IMR-90 (cell line): Measurements from ENCODE around the gene ZNF385C. TPM values are rescaled to one million over a fixed set of nuclear protein-coding genes. Genes with fewer than 3 reads are reported as not detected.

Source experiments
- ATAC-seq: fragments of 200-7000 bp; cut with Tn5 transposase; 2 replicates; pipeline ENCODE4 v1.9.1; 2020; ENCODE audit warnings: low read depth, mild to moderate bottlenecking, moderate library complexity
- BruUV-seq: library from RNA; stranded (reverse); fragments of 400-500 nt; replicated peaks from 2 replicates; lab custom pipeline; 2021; lab: Mats Ljungman, UMichigan
- CTCF ChIA-PET: fragments of 300-600 bp; formaldehyde crosslinking; extraction: SDS; loops from one replicate; lab custom pipeline; 2021; ENCODE audit warnings: antibody characterized with exemption; lab: Yijun Ruan, JAX
- POLR2A ChIA-PET: fragments of 300-600 bp; sonication (Branson Sonifier 250); formaldehyde crosslinking; loops from one replicate; lab custom pipeline; 2022; ENCODE audit warnings: antibody characterized with exemption; ENCODE audit not compliant: unreplicated experiment; lab: Charles Lee
- DNase-seq: peaks from one replicate; pipeline ENCODE4 v3.0.0; 2013
- H2AFZ ChIP-seq: replicated peaks from 2 replicates; pipeline ENCODE3; 2013; ENCODE audit warnings: low read length, mild to moderate bottlenecking; ENCODE audit not compliant: poor library complexity
- H2AK5ac ChIP-seq: 2 replicates; pipeline ENCODE4 v1.6.1; 2013; ENCODE audit warnings: low read depth, low read length, inconsistent platforms
- H2AK9ac ChIP-seq: replicated peaks from 2 replicates; pipeline ENCODE3; 2013; ENCODE audit warnings: mild to moderate bottlenecking, low read depth, low read length, moderate library complexity; ENCODE audit not compliant: poor library complexity
- H2BK120ac ChIP-seq: 2 replicates; pipeline ENCODE4 v1.6.1; 2013; ENCODE audit warnings: low read depth, low read length, inconsistent platforms
- H2BK15ac ChIP-seq: 3 replicates; pipeline ENCODE4 v1.6.1; 2013; ENCODE audit warnings: low read depth, low read length, inconsistent platforms
- H2BK20ac ChIP-seq: 2 replicates; pipeline ENCODE4 v1.6.1; 2013; ENCODE audit warnings: low read depth, mild to moderate bottlenecking, inconsistent platforms, low read length, moderate library complexity
- H2BK5ac ChIP-seq: 2 replicates; pipeline ENCODE4 v1.6.1; 2013; ENCODE audit warnings: mild to moderate bottlenecking, low read depth, low read length, inconsistent platforms; ENCODE audit not compliant: poor library complexity, severe bottlenecking
- H3K14ac ChIP-seq: replicated peaks from 2 replicates; pipeline ENCODE4 v1.6.1; 2013; ENCODE audit warnings: low read depth, low read length, inconsistent platforms
- H3K18ac ChIP-seq: 2 replicates; pipeline ENCODE4 v1.6.1; 2013; ENCODE audit warnings: low read depth, low read length, control low read depth
- H3K23ac ChIP-seq: 2 replicates; pipeline ENCODE4 v1.6.1; 2013; ENCODE audit warnings: low read depth, low read length, inconsistent platforms
- H3K27ac ChIP-seq: 2 replicates; pipeline ENCODE4 v1.5.1; 2013; ENCODE audit warnings: mild to moderate bottlenecking, control low read depth, low read length; ENCODE audit not compliant: insufficient read depth
- H3K27me3 ChIP-seq: 2 replicates; pipeline ENCODE4 v1.6.1; 2013; ENCODE audit warnings: low read length; ENCODE audit not compliant: control insufficient read depth, insufficient read depth
- H3K36me3 ChIP-seq: 2 replicates; pipeline ENCODE4 v1.6.1; 2013; ENCODE audit warnings: low read length, mixed read lengths; ENCODE audit not compliant: control insufficient read depth, insufficient read depth
- H3K4ac ChIP-seq: 2 replicates; pipeline ENCODE4 v1.6.1; 2013; ENCODE audit warnings: low read depth, low read length, inconsistent platforms
- H3K4me1 ChIP-seq: 2 replicates; pipeline ENCODE4 v1.6.1; 2013; ENCODE audit warnings: low read length, mixed read lengths; ENCODE audit not compliant: control insufficient read depth, insufficient read depth
- H3K4me2 ChIP-seq: 2 replicates; pipeline ENCODE4 v1.6.1; 2013; ENCODE audit warnings: low read depth, mild to moderate bottlenecking, control low read depth, low read length, moderate library complexity
- H3K4me3 ChIP-seq: 2 replicates; pipeline ENCODE4 v1.5.1; 2013; ENCODE audit warnings: low read depth, mild to moderate bottlenecking, control low read depth, low read length, moderate library complexity; ENCODE audit not compliant: insufficient read depth
- H3K56ac ChIP-seq: 2 replicates; pipeline ENCODE4 v1.6.1; 2013; ENCODE audit warnings: low read length, inconsistent platforms; ENCODE audit not compliant: insufficient read depth; ENCODE audit errors: extremely low read depth
- H3K79me1 ChIP-seq, 2 experiments: 2 replicates each; pipeline ENCODE4 v1.6.1; 2013; ENCODE audit warnings: low read length in 2 of 2, inconsistent platforms in 1 of 2, low read depth in 1 of 2
- H3K9ac ChIP-seq: 2 replicates; pipeline ENCODE4 v1.6.1; 2013; ENCODE audit warnings: low read depth, low read length, control low read depth
- H3K9me1 ChIP-seq: 2 replicates; pipeline ENCODE4 v1.6.1; 2013; ENCODE audit warnings: low read length, inconsistent platforms; ENCODE audit not compliant: insufficient read depth
- H3K9me3 ChIP-seq: 2 replicates; pipeline ENCODE4 v1.6.1; 2013; ENCODE audit warnings: low read length; ENCODE audit not compliant: control insufficient read depth, insufficient read depth
- H4K20me1 ChIP-seq: 2 replicates; pipeline ENCODE4 v1.6.1; 2013; ENCODE audit warnings: low read length, inconsistent platforms; ENCODE audit not compliant: insufficient read depth
- H4K5ac ChIP-seq: 2 replicates; pipeline ENCODE4 v1.6.1; 2013; ENCODE audit warnings: mild to moderate bottlenecking, low read depth, low read length, control low read depth
- H4K8ac ChIP-seq, 2 experiments: 2 replicates each; pipeline ENCODE4 v1.6.1; 2013; ENCODE audit warnings: low read depth in 2 of 2, low read length in 2 of 2, control low read depth in 1 of 2, inconsistent platforms in 1 of 2
- H4K91ac ChIP-seq: 2 replicates; pipeline ENCODE4 v1.6.1; 2013; ENCODE audit warnings: low read depth, low read length, inconsistent platforms; ENCODE audit not compliant: insufficient read depth
- CEBPB ChIP-seq: IDR thresholded peaks from 2 replicates; pipeline ENCODE4 v1.6.1; 2012; ENCODE audit warnings: low read depth, low read length, improper control_type of control experiment
- CHD1 ChIP-seq: IDR thresholded peaks from 2 replicates; pipeline ENCODE4 v1.6.1; 2012; ENCODE audit warnings: low read depth, low read length, improper control_type of control experiment
- FOS ChIP-seq: fragments of 150-350 bp; IDR thresholded peaks from 2 replicates; pipeline ENCODE4 v1.6.1; 2016; ENCODE audit warnings: low read depth, low read length
- POLR2A ChIP-seq: IDR thresholded peaks from 2 replicates; pipeline ENCODE4 v1.6.1; 2012; ENCODE audit warnings: mild to moderate bottlenecking, low read depth, low read length
- RCOR1 ChIP-seq: IDR thresholded peaks from 2 replicates; pipeline ENCODE4 v1.6.1; 2012; ENCODE audit warnings: mild to moderate bottlenecking, low read length, improper control_type of control experiment; ENCODE audit not compliant: insufficient replicate concordance
- USF2 ChIP-seq: fragments of 150-350 bp; IDR thresholded peaks from 2 replicates; pipeline ENCODE4 v1.6.1; 2017; ENCODE audit warnings: mild to moderate bottlenecking, antibody characterized with exemption, low read length, low read depth
- WGBS, 2 experiments: methylation state at CpG; one replicate each; pipeline versions ENCODE4 v1.1.5 to v1.1.7; 2013; ENCODE audit warnings: missing lambda C conversion rate in 2 of 2; ENCODE audit not compliant: insufficient read length in 1 of 2; ENCODE audit errors: extremely low coverage in 2 of 2; 5-methylcytosine and 5-hydroxymethylcytosine counted together
- dilution Hi-C: fragments of 300-500 bp; cut with HindIII; formaldehyde crosslinking; loops from one replicate; pipeline ENCODE4 v1.14.3; 2018; ENCODE audit warnings: low sequenced_read_pairs; ENCODE audit not compliant: unreplicated experiment
- in situ Hi-C: fragments of 300-500 bp; cut with MboI; formaldehyde crosslinking; loops from 3 replicates; pipeline ENCODE4 v1.14.3; 2019; ENCODE audit warnings: low sequenced_read_pairs, inconsistent platforms, mixed read lengths
- intact Hi-C: fragments of 100-400 bp; cut with micrococcal nuclease; formaldehyde crosslinking; loops from 2 replicates; pipeline ENCODE4 v1.10.0; 2022
- polyA plus RNA-seq, 3 experiments: library from polyadenylated mRNA; depleted of rRNA; stranded (reverse); fragments of >200 nt; gene quantifications; 2 replicates each; pipeline ENCODE4 v1.2.3, GENCODE V29; 2012; ENCODE audit warnings: low replicate concordance in 1 of 3
- total RNA-seq: library from RNA; depleted of rRNA; stranded (reverse); fragments of >200 nt; gene quantifications from 2 replicates; pipeline ENCODE4 v1.2.3, GENCODE V29; 2012

ZNF385C gene
- total and polyA plus RNA-seq, 2 of the 4 experiments (the other 2 are of a cell fraction) = not detected

- H3K4me3 ChIP-seq = no peak overlapping the region
- in situ Hi-C loops (no loop called here), dilution Hi-C loops (no loop called here), intact Hi-C loops (no loop called here)
- H4K5ac ChIP-seq = no peak overlapping the region
- no peak overlapping the region for H3K23ac ChIP-seq
- no peak overlapping the region for H2BK15ac ChIP-seq
- ChIA-PET CTCF (no interaction called here), POLR2A (no interaction called here)
- no peak overlapping the region for H3K18ac ChIP-seq
- H3K27me3 ChIP-seq = peaks cover 36% of the 10 kb centered on the region
- no peaks in the 10 kb centered on the region for H3K36me3 ChIP-seq
- H3K4me1 ChIP-seq = no peaks in the 10 kb centered on the region
- H3K27ac ChIP-seq = no peak overlapping the region
- ATAC-seq (no peak), DNase-seq (no peak)
- no peak overlapping the region for H3K9ac ChIP-seq
- no peaks in the 10 kb centered on the region for H3K9me1 ChIP-seq
- H3K4me2 ChIP-seq = no peak overlapping the region
- BruUV-seq = no TSS peak
- no peaks in the 10 kb centered on the region for H4K20me1 ChIP-seq
- H2AFZ ChIP-seq = no peak overlapping the region
- no peak overlapping the region for H3K56ac ChIP-seq
- no peak overlapping the region for H2BK20ac ChIP-seq
- WGBS, 2 experiments = 79% methylated on average over 2 of the region's 9 CpGs; no CpG with 5 or more reads in 1 of the 2 experiments
- TF ChIP-seq RCOR1 (no peak), CEBPB (no peak), CHD1 (no peak), FOS (no peak), POLR2A (no peak), USF2 (no peak)
- no peak overlapping the region for H4K8ac ChIP-seq
- H3K9me3 ChIP-seq = no peaks in the 10 kb centered on the region
- H3K79me1 ChIP-seq = no peaks in the 10 kb centered on the region
- H2BK5ac ChIP-seq = no peak overlapping the region
- no peak overlapping the region for H2BK120ac ChIP-seq
- H3K14ac ChIP-seq = no peak overlapping the region
- no peak overlapping the region for H2AK5ac ChIP-seq
- no peak overlapping the region for H4K91ac ChIP-seq
- H3K4ac ChIP-seq = no peak overlapping the region
- no peak overlapping the region for H2AK9ac ChIP-seq
These were observed 16.6 kb downstream of the ZNF385C start for GRCh38 chr17:42081516-42082129.
